COLO829 (cell line): ENCODE data around the gene TGFBI.

Experiments
- DNase-seq: peaks from one replicate; pipeline ENCODE4 v3.0.0; 2012; ENCODE audit warnings: low spot score

TGFBI gene

DNA sequence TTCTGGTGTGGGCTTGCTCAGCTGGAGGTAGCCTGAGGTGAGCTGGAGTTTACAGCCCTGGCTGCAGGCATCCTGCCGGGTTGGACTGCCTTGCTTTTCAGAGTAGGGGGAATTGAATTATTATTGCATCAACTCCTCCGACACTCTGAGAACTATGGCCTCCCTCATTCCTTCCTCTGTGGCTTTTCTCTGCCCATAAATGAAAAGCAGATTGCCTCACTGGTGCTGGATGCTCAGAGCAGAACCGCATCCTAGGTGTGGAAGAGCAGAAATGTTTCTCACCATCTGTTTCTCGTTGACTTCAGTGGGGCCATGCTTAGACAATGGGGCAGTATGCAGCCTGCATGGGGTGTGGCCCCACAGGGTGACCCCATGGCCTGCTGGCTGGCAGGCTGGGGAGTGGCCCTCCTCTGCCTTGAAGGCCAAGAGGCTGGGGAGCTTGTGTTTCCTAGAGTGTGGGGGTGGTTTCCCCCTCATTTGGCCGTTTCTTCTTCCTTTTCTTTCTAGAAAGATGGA is 27.3 kb upstream of the TGFBI start:
- DNase-seq, result no peak

- no peak for DNase-seq
Observed at GRCh38 chr5:136004436-136004835, 24.4 kb upstream of the TGFBI start.

DNA sequence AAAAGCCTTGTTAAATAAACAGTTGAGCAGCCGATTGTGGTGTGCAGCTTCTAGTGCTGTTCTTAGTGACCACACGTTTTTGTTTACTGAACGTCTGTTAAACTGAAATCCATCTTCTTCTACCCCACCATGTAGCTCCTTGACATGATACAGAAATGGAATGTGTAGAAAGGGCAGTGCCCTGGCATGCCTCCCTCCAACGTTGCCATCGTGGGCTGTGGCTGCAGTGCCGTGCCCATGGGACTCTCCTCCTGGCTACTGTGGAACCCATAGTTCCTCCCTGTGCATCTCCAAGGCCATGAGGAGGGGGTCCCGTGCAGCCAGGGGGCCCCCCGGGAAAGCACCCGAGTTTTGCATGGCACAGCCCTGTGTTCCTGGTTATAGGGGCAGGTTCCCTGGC is 23.3 kb upstream of the TGFBI start:
- no peak for DNase-seq

GRCh38 chr5:136006164-136006563 is 22.6 kb upstream of the TGFBI start:
- DNase-seq, result no peak

DNA sequence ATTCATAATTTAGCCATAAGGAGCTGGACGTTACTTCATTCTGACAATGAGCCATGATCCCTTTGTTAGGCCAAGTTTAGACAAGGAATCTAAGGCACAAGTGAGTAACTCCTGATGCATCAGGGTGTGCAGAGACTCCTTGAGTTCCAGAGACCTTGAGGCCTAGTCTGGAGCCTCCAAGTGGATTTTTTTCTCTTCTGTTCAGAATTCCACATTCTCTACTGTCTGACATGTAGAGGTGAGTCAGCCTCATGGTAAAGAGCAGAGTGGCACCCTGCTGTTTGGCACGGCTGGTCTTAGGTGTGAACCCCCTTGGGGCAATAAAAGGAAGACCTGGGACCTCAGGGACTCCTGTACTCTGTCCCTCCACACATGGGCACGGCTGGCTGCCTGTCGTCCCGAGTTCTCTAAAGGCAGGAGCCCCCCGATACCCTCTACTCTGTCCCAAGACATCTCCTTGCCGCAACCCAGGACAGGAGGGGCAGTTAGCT is 22.0 kb upstream of the TGFBI start:
- DNase-seq, result no peak

GRCh38 chr5:136007271-136007670 is 21.5 kb upstream of the TGFBI start:
- no peak for DNase-seq

- peak; percentile 31 for DNase-seq
Observed at GRCh38 chr5:136011414-136012001, 17.3 kb upstream of the TGFBI start.

- DNase-seq, result no peak
Observed at GRCh38 chr5:136012041-136012804, 16.6 kb upstream of the TGFBI start.

DNA sequence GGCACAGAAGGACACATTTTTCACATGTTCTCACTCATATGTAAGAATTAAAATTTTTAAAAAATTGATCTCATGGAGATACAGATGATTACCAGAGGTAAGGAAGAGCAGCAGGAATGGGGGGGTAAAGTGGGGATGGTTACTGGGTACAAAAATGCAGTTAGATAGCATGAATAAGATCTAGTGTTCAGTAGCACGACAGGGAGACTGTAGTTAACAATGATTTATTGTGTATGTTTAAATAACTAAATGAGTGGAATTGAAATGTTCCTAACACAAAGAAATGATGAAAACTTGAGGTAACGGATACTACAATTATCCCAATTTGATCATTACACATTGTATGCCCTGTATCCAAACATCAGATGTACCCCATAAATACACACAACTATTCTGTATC is 15.2 kb upstream of the TGFBI start:
- no peak for DNase-seq

DNA sequence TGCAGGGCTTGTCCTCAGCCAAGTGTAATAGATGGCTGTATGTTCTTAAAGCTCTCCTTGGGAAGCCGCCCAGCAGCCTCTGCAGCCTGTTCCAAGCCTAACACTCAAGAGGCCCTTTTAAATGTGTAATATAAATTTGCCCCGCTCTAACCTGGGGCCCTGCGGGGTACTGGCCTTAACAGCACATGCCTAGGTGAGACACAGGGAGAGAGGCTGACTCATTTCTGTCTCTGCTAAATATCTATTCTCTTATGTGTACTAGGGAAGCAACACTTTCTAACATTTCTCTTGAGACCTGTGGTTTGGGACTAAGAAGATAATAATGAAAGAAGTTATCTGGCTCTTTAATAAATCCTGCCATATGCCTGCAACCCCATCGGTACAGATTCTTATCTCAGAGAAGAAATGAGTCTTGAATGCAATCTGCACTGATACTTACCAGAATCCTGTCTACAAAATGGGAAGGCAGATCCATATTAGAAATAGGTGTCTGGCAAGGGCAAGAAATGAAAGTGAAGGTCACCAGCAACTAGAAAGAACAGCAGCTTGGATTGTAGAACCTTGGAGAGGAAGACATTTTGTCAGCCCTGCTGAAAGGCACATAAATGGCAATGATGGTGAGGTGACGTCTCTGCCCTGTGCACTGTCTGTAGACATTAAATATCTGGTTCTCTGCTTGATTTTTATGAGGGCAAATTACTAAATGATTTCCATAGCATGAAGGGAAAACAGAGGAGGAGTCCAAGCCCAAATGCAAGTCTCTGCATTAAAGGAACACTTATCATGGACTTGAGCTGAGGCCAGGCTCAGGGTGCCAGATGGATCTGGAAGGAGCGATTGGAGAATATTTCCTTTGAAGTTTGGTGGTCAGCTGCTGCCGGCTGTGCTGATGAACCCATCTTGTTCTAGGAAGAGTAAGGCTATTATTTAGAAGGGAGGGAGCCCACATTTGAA is 14.5 kb upstream of the TGFBI start:
- DNase-seq, result no peak

- no peak for DNase-seq
Observed at GRCh38 chr5:136015003-136015375, 13.8 kb upstream of the TGFBI start.

- DNase-seq, result no peak
Observed at GRCh38 chr5:136015966-136016650, 12.7 kb upstream of the TGFBI start.

GRCh38 chr5:136016945-136017530 is 11.8 kb upstream of the TGFBI start:
- DNase-seq, result peak; percentile 66

GRCh38 chr5:136018814-136019783 is 9.7 kb upstream of the TGFBI start:
- DNase-seq, result peak; percentile 50

- no peak for DNase-seq
Observed at GRCh38 chr5:136020001-136020382, 8.8 kb upstream of the TGFBI start.

GRCh38 chr5:136020383-136021015 is 8.3 kb upstream of the TGFBI start:
- peak; percentile 60 for DNase-seq

- no peak for DNase-seq
Observed at GRCh38 chr5:136021016-136021405, 7.8 kb upstream of the TGFBI start.

- no peak for DNase-seq
Observed at GRCh38 chr5:136022965-136023364, 5.8 kb upstream of the TGFBI start.

DNA sequence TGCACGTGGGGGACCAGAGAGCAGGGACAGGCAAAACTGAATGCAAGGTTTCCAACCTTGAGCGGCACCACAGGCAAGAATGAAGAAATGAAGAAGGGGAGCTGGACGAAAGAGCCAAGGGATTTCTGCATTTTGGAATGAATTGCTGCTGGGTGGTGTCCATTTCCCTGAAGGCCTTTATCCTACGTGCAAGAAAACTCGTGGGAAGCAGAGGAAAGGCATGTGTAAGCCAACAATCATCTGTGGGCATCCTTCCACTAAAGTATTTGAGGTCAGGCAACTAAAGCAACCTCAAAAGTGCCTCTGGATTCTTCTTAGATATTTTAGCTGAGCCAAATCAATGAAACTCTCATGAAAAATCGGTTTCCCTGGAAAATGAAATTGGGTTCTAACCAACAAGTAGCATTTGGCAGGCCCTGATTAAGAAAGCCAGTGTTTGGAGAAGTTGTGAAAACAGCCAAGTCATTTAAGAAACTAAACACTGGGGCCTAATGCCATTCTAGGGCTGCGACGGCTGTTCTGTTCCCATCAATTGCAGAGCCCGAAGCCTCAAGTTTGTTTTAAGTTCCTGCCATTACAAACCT is 4.7 kb upstream of the TGFBI start:
- no peak for DNase-seq
